ENCODE results near the gene AP3B1. TPM values are rescaled to one million over a fixed set of nuclear protein-coding genes. Genes with fewer than 3 reads are reported as not detected.

AP3B1 gene
- total RNA-seq, 3 donors from 2014 or later, result 29.2 to 34.7 (median 31.2) TPM

Other genes with a start within 250 kb of the AP3B1 start
- gene SCAMP1, start 65.9 kb upstream of the AP3B1 start, total RNA-seq, result 10 to 100 TPM; 12.2 to 16.0 (median 13.5) TPM

Measured in activated T-cell treated with anti-CD3 and anti-CD28 coated beads, Interleukin-2, amount 50 U/mL, for 4 hours (primary cell).